ENCODE results near the gene YRDC. TPM values are rescaled to one million over a fixed set of nuclear protein-coding genes. Genes with fewer than 3 reads are reported as not detected.
A peak's percentile ranks its signal among the peaks of the same experiment; 100 is the strongest.

The YRDC gene
- total RNA-seq = 25.6 and 47.9 TPM in 2 replicates

- FAIRE-seq (no peak), DNase-seq (ENCODE audit: low read depth) (peak; percentile 84)
- Histone ChIP-seq H3K27me3 (ENCODE audit: control insufficient read depth, insufficient read depth, low read length) (no peaks in the 10 kb centered on the region), H3K4me3 (ENCODE audit: low read depth, low read length) (peak within 1 kb of the TSS; percentile 73), H3K36me3 (ENCODE audit: control insufficient read depth, insufficient read depth, low read length) (peaks cover 22% of the 10 kb centered on the region)
- peak; percentile 8 for TF ChIP-seq CTCF (IDR thresholded peaks at IDR 0.05; ENCODE audit: insufficient read depth, low read length, severe bottlenecking)
Measured at GRCh38 chr1:37807555-37808368, at the start of gene YRDC, which contains the start of gene C1orf122. Gene YRDC, minus strand, starts transcription at chr1:37808208. Its CDS starts 28 bp downstream, at chr1:37808180. Gene C1orf122, plus strand, starts transcription at chr1:37807790. Its CDS starts 615 bp downstream, at chr1:37808405.

GRCh38 chr1:37854406-37854805, 46.4 kb upstream of the YRDC start:
- FAIRE-seq (no peak), DNase-seq (ENCODE audit: low read depth) (no peak)
- Histone ChIP-seq H3K27me3 (ENCODE audit: control insufficient read depth, insufficient read depth, low read length) (no peaks in the 10 kb centered on the region), H3K4me3 (ENCODE audit: low read depth, low read length) (no peak overlapping the region), H3K36me3 (ENCODE audit: control insufficient read depth, insufficient read depth, low read length) (peaks cover 11% of the 10 kb centered on the region)
- TF ChIP-seq CTCF (IDR thresholded peaks at IDR 0.05; ENCODE audit: insufficient read depth, low read length, severe bottlenecking) = no peak

GRCh38 chr1:37853157-37853556, 45.1 kb upstream of the YRDC start:
- DNase-seq (ENCODE audit: low read depth) (no peak), FAIRE-seq (no peak)
- Histone ChIP-seq H3K36me3 (ENCODE audit: control insufficient read depth, insufficient read depth, low read length) (peaks cover 11% of the 10 kb centered on the region), H3K27me3 (ENCODE audit: control insufficient read depth, insufficient read depth, low read length) (no peaks in the 10 kb centered on the region), H3K4me3 (ENCODE audit: low read depth, low read length) (no peak overlapping the region)
- TF ChIP-seq CTCF (IDR thresholded peaks at IDR 0.05; ENCODE audit: insufficient read depth, low read length, severe bottlenecking) = no peak

- TF ChIP-seq CTCF (IDR thresholded peaks at IDR 0.05; ENCODE audit: insufficient read depth, low read length, severe bottlenecking) = no peak
- peak; percentile 59 for DNase-seq (ENCODE audit: low read depth)
- FAIRE-seq = no peak
- Histone ChIP-seq H3K36me3 (ENCODE audit: control insufficient read depth, insufficient read depth, low read length) (peaks cover 8% of the 10 kb centered on the region), H3K27me3 (ENCODE audit: control insufficient read depth, insufficient read depth, low read length) (no peaks in the 10 kb centered on the region), H3K4me3 (ENCODE audit: low read depth, low read length) (no peak overlapping the region)
Measured at GRCh38 chr1:37851782-37852210, 43.8 kb upstream of the YRDC start.

GRCh38 chr1:37851262-37851661, 43.3 kb upstream of the YRDC start:
- FAIRE-seq (no peak), DNase-seq (ENCODE audit: low read depth) (no peak)
- no peak for TF ChIP-seq CTCF (IDR thresholded peaks at IDR 0.05; ENCODE audit: insufficient read depth, low read length, severe bottlenecking)
- H3K4me3 ChIP-seq (ENCODE audit: low read depth, low read length) = no peak overlapping the region
- peaks cover 8% of the 10 kb centered on the region for H3K36me3 ChIP-seq (ENCODE audit: control insufficient read depth, insufficient read depth, low read length)
- no peaks in the 10 kb centered on the region for H3K27me3 ChIP-seq (ENCODE audit: control insufficient read depth, insufficient read depth, low read length)
